Stomach (tissue), 9 donors: Measurements from ENCODE around the gene ZRANB2. TPM values are rescaled to one million over a fixed set of nuclear protein-coding genes. Genes with fewer than 3 reads are reported as not detected.

Experiments
- DNase-seq, 2 donors: peaks; one replicate each; pipeline versions ENCODE4 v3.0.0 to v3.0.0-alpha.2; 2013 to 2019
- H3K27ac ChIP-seq, 5 donors: fragments of 200-600 bp in 4 of 5; sonication (generic) in 4 of 5; one replicate each; pipeline ENCODE4 v1.5.1; 2013 to 2019; ENCODE audit warnings: mild to moderate bottlenecking in 1 of 5, moderate library complexity in 1 of 5
- H3K27me3 ChIP-seq, 3 donors: fragments of 200-600 bp; sonication (generic); one replicate each; pipeline ENCODE4 v1.5.1; 2017 to 2019; ENCODE audit warnings: mixed run types in 1 of 3
- H3K36me3 ChIP-seq, 4 donors: fragments of 200-600 bp; sonication (generic); 1 replicate in 3 of 4; 2 replicates in 1 of 4; pipeline ENCODE4 v1.5.1; 2016 to 2019
- H3K4me1 ChIP-seq, 4 donors: fragments of 200-600 bp; sonication (generic); one replicate each; pipeline ENCODE4 v1.5.1; 2016 to 2019
- H3K4me3 ChIP-seq, 4 donors: fragments of 200-600 bp; sonication (generic) in 3 of 4; one replicate each; pipeline ENCODE4 v1.5.1; 2016 to 2019; ENCODE audit warnings: mild to moderate bottlenecking in 1 of 4
- H3K9me3 ChIP-seq, 4 donors: fragments of 200-600 bp; sonication (generic); one replicate each; pipeline ENCODE4 v1.5.1; 2016 to 2019
- EP300 ChIP-seq: sonication (generic); formaldehyde crosslinking; IDR thresholded peaks from one replicate; pipeline ENCODE4 v1.6.1; 2017; ENCODE audit warnings: antibody characterized with exemption
- POLR2A ChIP-seq, 4 donors: fragments of 450-650 bp; IDR thresholded peaks; one replicate each; pipeline ENCODE4 v1.6.1; 2016; ENCODE audit warnings: antibody characterized with exemption in 4 of 4, control low read depth in 2 of 4, mild to moderate bottlenecking in 1 of 4, moderate library complexity in 1 of 4
- POLR2AphosphoS5 ChIP-seq, 3 donors: sonication (generic); formaldehyde crosslinking; IDR thresholded peaks; one replicate each; pipeline ENCODE4 v1.6.1; 2016; ENCODE audit warnings: antibody characterized with exemption in 3 of 3
- whole genome bisulfite sequencing, 5 donors: extraction: QIAGEN DNeasy Blood & Tissue Kit in 3 of 5; methylation state at CpG; one replicate each; pipeline versions ENCODE4 v1.1.5 to v1.1.7; 2013 to 2018; 5-methylcytosine and 5-hydroxymethylcytosine counted together
- intact Hi-C: fragments of 100-400 bp; cut with DNase I; formaldehyde crosslinking; loops from one replicate; pipeline ENCODE4 v1.15.1; 2023; ENCODE audit warnings: low total_unique reads
- polyA plus RNA-seq, 3 donors: library from polyadenylated mRNA; stranded (reverse); fragments of 200-250 nt; gene quantifications; one replicate each; pipeline ENCODE4 v1.2.3, GENCODE V29; 2013
- small RNA-seq, 4 donors: library from RNA; depleted of rRNA; stranded (forward); fragments of <200 nt; gene quantifications; one replicate each; pipeline ENCODE3, GENCODE V24; 2016
- total RNA-seq, 5 donors: library from RNA; depleted of rRNA; stranded (reverse); fragments of >200 nt; gene quantifications; one replicate each; pipeline versions ENCODE4 v1.1.0 to v1.2.3, GENCODE V29; 2014 to 2016
- TF ChIP-seq, protein P1 (sequence below), 7 experiments: fragments of 450-650 bp in 4 of 7; fragments of 200-600 bp in 3 of 7; sonication (generic) in 3 of 7; IDR thresholded peaks; one replicate each; pipeline ENCODE4 v1.5.1; 2016 to 2019; ENCODE audit warnings: antibody characterized with exemption in 7 of 7, control low read depth in 2 of 7, mild to moderate bottlenecking in 1 of 7
- donor health status: healthy with polysubstance abuse.
- donor health status: Bipolar disorder and iron deficiency.
- donor health status: healthy.

The ZRANB2 gene
- total and polyA plus RNA-seq, 8 donors = 19.9 to 178 (median 41.9) TPM

DNA sequence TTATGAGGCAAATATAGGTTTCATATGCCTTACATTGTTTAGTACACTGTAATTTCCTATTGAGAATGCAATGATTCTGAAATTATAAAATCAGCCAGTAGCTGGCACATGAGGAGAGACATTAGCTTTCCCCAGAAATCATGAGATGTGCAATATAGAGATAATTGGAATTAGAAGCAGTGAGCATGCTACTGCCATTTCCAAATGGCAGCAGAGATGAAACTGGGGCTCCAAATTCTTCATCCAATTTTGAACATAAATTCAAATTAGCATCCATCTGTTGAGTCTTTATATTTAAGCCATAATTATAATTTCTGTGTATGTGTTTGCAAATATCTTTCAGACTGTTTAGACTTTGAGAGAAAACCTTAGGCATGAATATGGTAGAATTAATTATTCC, 62.0 kb downstream of the ZRANB2 start:
- intact Hi-C loops = no loop called here
- Histone ChIP-seq H3K36me3 (no peaks in the 10 kb centered on the region), H3K9me3 (no peaks in the 10 kb centered on the region), H3K4me3 (no peak overlapping the region), H3K27me3 (no peaks in the 10 kb centered on the region), H3K4me1 (no peaks in the 10 kb centered on the region), H3K27ac (no peak overlapping the region)
- no peak for DNase-seq
- TF ChIP-seq POLR2AphosphoS5 (IDR thresholded peaks at IDR 0.05) = no peak
- no peak for TF ChIP-seq POLR2A (IDR thresholded peaks at IDR 0.05)
- TF ChIP-seq, protein P1, sequence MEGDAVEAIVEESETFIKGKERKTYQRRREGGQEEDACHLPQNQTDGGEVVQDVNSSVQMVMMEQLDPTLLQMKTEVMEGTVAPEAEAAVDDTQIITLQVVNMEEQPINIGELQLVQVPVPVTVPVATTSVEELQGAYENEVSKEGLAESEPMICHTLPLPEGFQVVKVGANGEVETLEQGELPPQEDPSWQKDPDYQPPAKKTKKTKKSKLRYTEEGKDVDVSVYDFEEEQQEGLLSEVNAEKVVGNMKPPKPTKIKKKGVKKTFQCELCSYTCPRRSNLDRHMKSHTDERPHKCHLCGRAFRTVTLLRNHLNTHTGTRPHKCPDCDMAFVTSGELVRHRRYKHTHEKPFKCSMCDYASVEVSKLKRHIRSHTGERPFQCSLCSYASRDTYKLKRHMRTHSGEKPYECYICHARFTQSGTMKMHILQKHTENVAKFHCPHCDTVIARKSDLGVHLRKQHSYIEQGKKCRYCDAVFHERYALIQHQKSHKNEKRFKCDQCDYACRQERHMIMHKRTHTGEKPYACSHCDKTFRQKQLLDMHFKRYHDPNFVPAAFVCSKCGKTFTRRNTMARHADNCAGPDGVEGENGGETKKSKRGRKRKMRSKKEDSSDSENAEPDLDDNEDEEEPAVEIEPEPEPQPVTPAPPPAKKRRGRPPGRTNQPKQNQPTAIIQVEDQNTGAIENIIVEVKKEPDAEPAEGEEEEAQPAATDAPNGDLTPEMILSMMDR (IDR thresholded peaks at IDR 0.05) = no peak
- TF ChIP-seq EP300 = no peak

DNA sequence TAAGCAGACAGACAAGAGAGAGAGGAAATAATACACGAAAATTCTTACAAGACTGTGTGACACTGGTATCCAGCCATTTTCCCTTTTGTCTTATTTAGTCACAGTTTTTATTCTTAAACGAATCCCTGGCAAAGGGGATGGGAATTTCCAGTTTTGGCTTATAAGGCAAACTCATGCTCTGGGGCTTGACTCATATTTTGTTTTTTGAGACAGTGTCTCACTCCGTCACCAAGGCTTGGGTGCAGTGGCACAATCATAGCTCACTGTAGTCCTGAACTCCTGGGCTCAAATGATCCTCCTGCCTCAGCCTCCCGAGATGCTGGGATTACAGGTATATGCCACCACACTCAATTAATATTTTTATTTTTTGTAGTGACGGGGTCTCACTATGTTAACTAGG, 65.1 kb downstream of the ZRANB2 start:
- H3K36me3 ChIP-seq = no peaks in the 10 kb centered on the region
- H3K9me3 ChIP-seq = no peaks in the 10 kb centered on the region
- intact Hi-C loops = no loop called here
- no peak overlapping the region for H3K27ac ChIP-seq
- no peak overlapping the region for H3K4me3 ChIP-seq
- TF ChIP-seq, protein P1 (IDR thresholded peaks at IDR 0.05) = no peak
- TF ChIP-seq POLR2AphosphoS5 (IDR thresholded peaks at IDR 0.05) = no peak
- no peak for TF ChIP-seq EP300
- no peak for TF ChIP-seq POLR2A (IDR thresholded peaks at IDR 0.05)
- no peaks in the 10 kb centered on the region for H3K4me1 ChIP-seq
- H3K27me3 ChIP-seq = no peaks in the 10 kb centered on the region
- WGBS, 5 donors = 73 to 88% (median 78%) methylated on average over 5 of the region's 5 CpGs
- DNase-seq = no peak

DNA sequence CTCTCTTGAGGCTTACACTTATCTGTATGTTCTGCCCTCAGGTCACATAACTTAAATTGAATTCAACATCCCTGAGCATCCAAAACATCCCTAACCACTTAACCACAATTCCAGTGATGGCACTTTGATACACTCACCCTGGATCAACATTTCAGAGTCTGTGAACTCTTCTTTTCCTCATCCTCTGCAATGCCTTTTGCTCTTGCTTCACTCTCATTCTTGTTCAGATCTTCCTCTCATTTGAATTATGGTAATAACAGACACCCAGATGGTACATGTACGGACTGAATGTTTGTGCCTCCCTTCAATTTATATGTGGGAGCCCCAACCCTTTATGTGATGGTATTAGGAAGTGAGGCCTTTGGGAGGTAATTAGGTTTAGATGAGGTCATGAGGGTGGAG, 66.7 kb downstream of the ZRANB2 start:
- WGBS, 5 donors = 87 to 96% (median 90%) methylated on average over 1 of the region's 1 CpG
- no peaks in the 10 kb centered on the region for H3K4me1 ChIP-seq
- H3K9me3 ChIP-seq = no peaks in the 10 kb centered on the region
- no peak for TF ChIP-seq POLR2AphosphoS5 (IDR thresholded peaks at IDR 0.05)
- no peak for TF ChIP-seq POLR2A (IDR thresholded peaks at IDR 0.05)
- no peak for TF ChIP-seq EP300
- TF ChIP-seq, protein P1 (IDR thresholded peaks at IDR 0.05) = no peak
- no peak for DNase-seq
- H3K4me3 ChIP-seq = no peak overlapping the region
- H3K36me3 ChIP-seq = no peaks in the 10 kb centered on the region
- H3K27me3 ChIP-seq = no peaks in the 10 kb centered on the region
- intact Hi-C loops = no loop called here
- H3K27ac ChIP-seq = no peak overlapping the region

Small RNA genes lying within 50 kb of the gene (small RNA-seq; reads per million reads assigned to genes)
- 591 to 1,537 (median 1,050) reads per million in 4 donors for gene MIR186

Other genes with a start within 250 kb of the ZRANB2 start
- gene PTGER3, start 33.2 kb downstream of the ZRANB2 start, total RNA-seq = 10 to 100 TPM in 4 of 5 donors, 1 to 10 TPM in 1; 2.3 to 44.3 (median 22.7) TPM
- 10 to 100 TPM in 2 of 3 donors, 1 to 10 TPM in 1; 3.3 to 15.9 (median 14.5) TPM for gene PTGER3, start 33.2 kb downstream of the ZRANB2 start, polyA plus RNA-seq